Neural progenitor cell (in vitro differentiated cells): ENCODE data around the gene SBSN. TPM values are rescaled to one million over a fixed set of nuclear protein-coding genes. Genes with fewer than 3 reads are reported as not detected.

Experiments used
- DNase-seq: peaks from one replicate; pipeline ENCODE4 v3.0.0-alpha.2; 2016; ENCODE audit warnings: low spot score
- H2AFZ ChIP-seq: fragments of 200-600 bp; sonication (generic); replicated peaks from 2 replicates; pipeline ENCODE4 v1.6.1; 2016; ENCODE audit warnings: antibody characterized with exemption
- H3F3A ChIP-seq: fragments of 200-600 bp; sonication (generic); 2 replicates; pipeline ENCODE4 v1.6.1; 2016; ENCODE audit warnings: antibody characterized with exemption, low read depth
- H3K27ac ChIP-seq: fragments of 200-600 bp; sonication (generic); 2 replicates; pipeline ENCODE4 v1.5.1; 2016; ENCODE audit warnings: mild to moderate bottlenecking
- H3K27me3 ChIP-seq: fragments of 200-600 bp; sonication (generic); 2 replicates; pipeline ENCODE4 v1.6.1; 2016; ENCODE audit warnings: mild to moderate bottlenecking, moderate library complexity
- H3K36me3 ChIP-seq: fragments of 200-600 bp; sonication (generic); 2 replicates; pipeline ENCODE4 v1.5.1; 2016
- H3K4me1 ChIP-seq: fragments of 200-600 bp; sonication (generic); 2 replicates; pipeline ENCODE4 v1.6.1; 2016; ENCODE audit warnings: mixed run types
- H3K4me2 ChIP-seq: fragments of 200-600 bp; sonication (generic); 2 replicates; pipeline ENCODE4 v1.6.1; 2016
- H3K4me3 ChIP-seq: fragments of 200-600 bp; sonication (generic); 2 replicates; pipeline ENCODE4 v1.5.1; 2016
- H3K79me2 ChIP-seq: fragments of 200-600 bp; sonication (generic); 2 replicates; pipeline ENCODE4 v1.6.1; 2016; ENCODE audit warnings: low read depth
- H3K9ac ChIP-seq: fragments of 200-600 bp; sonication (generic); 2 replicates; pipeline ENCODE4 v1.6.1; 2016
- H3K9me3 ChIP-seq: fragments of 200-600 bp; sonication (generic); 2 replicates; pipeline ENCODE4 v1.5.1; 2016; ENCODE audit warnings: low read depth
- H4K20me1 ChIP-seq: fragments of 200-600 bp; sonication (generic); 2 replicates; pipeline ENCODE4 v1.6.1; 2016; ENCODE audit warnings: low read depth
- H3K27ac Mint-ChIP-seq: 3 replicates; pipeline ENCODE4 v1.8.0; 2021; ENCODE audit warnings: mixed read lengths
- H3K27me3 Mint-ChIP-seq: 2 replicates; pipeline ENCODE4 v1.8.0; 2022; ENCODE audit warnings: low read depth, mild to moderate bottlenecking, inconsistent platforms, moderate library complexity, mixed read lengths; ENCODE audit not compliant: insufficient read depth
- H3K36me3 Mint-ChIP-seq: 3 replicates; pipeline ENCODE4 v1.8.0; 2021; ENCODE audit warnings: mixed read lengths
- H3K4me1 Mint-ChIP-seq: 3 replicates; pipeline ENCODE4 v1.8.0; 2021; ENCODE audit warnings: mixed read lengths
- H3K4me3 Mint-ChIP-seq: 3 replicates; pipeline ENCODE4 v1.8.0; 2021; ENCODE audit warnings: mild to moderate bottlenecking, moderate library complexity, mixed read lengths
- H3K9me3 Mint-ChIP-seq: 3 replicates; pipeline ENCODE4 v1.8.0; 2020; ENCODE audit warnings: mixed read lengths
- EZH2 ChIP-seq: fragments of 200-600 bp; sonication (generic); IDR thresholded peaks from 2 replicates; pipeline ENCODE4 v1.6.1; 2017; ENCODE audit warnings: antibody characterized with exemption, mild to moderate bottlenecking, moderate library complexity
- EZH2phosphoT487 ChIP-seq: fragments of 200-600 bp; sonication (generic); IDR thresholded peaks from 2 replicates; pipeline ENCODE4 v1.6.1; 2017; ENCODE audit warnings: antibody characterized with exemption
- total RNA-seq: library from RNA; depleted of rRNA; stranded (reverse); fragments of >200 nt; gene quantifications from 2 replicates; pipeline ENCODE4 v1.2.3, GENCODE V29; 2015; ENCODE audit warnings: low replicate concordance
- TF ChIP-seq, protein P1 (sequence below): fragments of 200-600 bp; sonication (generic); IDR thresholded peaks from 2 replicates; pipeline ENCODE4 v1.5.1; 2017; ENCODE audit warnings: antibody characterized with exemption, mild to moderate bottlenecking

Gene SBSN
- total RNA-seq, 1 donor from 2014 or later = not detected

DNA sequence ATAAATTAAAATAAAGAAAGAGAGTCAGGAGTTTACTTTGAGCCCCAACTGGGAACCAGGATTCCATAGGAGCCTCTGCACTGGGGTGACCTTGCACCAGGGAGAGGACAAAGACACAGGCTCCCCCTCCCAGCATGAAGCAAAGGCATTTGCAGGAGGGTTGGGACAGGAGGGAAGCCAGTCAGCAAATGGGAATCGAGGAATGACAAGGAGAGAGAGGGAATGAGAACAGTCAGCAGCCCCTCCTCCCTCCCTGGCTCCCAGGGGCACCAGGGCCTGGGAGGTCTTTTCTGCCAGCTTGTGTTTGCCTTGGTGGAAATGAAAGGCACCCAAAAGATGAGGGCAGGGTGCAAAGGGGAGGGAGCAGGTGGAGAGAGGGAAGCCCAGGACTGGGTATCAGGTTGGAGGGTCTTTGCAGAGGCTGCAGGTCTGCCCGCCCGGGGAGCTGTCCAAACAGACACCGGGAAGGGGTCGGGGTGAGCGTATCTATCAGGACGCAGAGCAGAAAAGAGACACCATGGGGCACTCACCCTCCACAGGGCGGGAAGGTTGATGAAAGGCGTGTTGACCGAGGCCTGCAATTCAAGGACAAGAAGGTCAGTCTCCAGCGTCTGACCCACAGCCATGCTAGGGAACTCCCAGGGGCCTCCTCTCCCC, 3.8 kb downstream of the SBSN start:
- peaks cover 9% of the 10 kb centered on the region for H3F3A ChIP-seq
- peak overlapping the region; percentile 68 for H2AFZ ChIP-seq
- H3K4me3 ChIP-seq = no peak overlapping the region
- no peaks in the 10 kb centered on the region for H3K9me3 ChIP-seq
- H3K27ac ChIP-seq = no peak overlapping the region
- no peaks in the 10 kb centered on the region for H4K20me1 ChIP-seq
- no peaks in the 10 kb centered on the region for H3K79me2 ChIP-seq
- no peak overlapping the region for H3K9ac ChIP-seq
- Mint-ChIP-seq H3K4me3 (no peak overlapping the region), H3K36me3 (no peaks in the 10 kb centered on the region), H3K9me3 (no peaks in the 10 kb centered on the region), H3K4me1 (peaks cover 20% of the 10 kb centered on the region), H3K27me3 (peaks cover 6% of the 10 kb centered on the region), H3K27ac (no peak overlapping the region)
- no peaks in the 10 kb centered on the region for H3K36me3 ChIP-seq
- peaks cover 15% of the 10 kb centered on the region for H3K4me1 ChIP-seq
- peak overlapping the region; percentile 58 for H3K4me2 ChIP-seq
- H3K27me3 ChIP-seq = no peaks in the 10 kb centered on the region
- TF ChIP-seq EZH2 (no peak), EZH2phosphoT487 (no peak)
- TF ChIP-seq, protein P1, sequence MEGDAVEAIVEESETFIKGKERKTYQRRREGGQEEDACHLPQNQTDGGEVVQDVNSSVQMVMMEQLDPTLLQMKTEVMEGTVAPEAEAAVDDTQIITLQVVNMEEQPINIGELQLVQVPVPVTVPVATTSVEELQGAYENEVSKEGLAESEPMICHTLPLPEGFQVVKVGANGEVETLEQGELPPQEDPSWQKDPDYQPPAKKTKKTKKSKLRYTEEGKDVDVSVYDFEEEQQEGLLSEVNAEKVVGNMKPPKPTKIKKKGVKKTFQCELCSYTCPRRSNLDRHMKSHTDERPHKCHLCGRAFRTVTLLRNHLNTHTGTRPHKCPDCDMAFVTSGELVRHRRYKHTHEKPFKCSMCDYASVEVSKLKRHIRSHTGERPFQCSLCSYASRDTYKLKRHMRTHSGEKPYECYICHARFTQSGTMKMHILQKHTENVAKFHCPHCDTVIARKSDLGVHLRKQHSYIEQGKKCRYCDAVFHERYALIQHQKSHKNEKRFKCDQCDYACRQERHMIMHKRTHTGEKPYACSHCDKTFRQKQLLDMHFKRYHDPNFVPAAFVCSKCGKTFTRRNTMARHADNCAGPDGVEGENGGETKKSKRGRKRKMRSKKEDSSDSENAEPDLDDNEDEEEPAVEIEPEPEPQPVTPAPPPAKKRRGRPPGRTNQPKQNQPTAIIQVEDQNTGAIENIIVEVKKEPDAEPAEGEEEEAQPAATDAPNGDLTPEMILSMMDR = no peak
- DNase-seq = peak; percentile 56

- TF ChIP-seq EZH2 = no peak
- TF ChIP-seq EZH2phosphoT487 = no peak
- TF ChIP-seq, protein P1 = no peak
- DNase-seq = no peak
- no peak overlapping the region for H2AFZ ChIP-seq
- Mint-ChIP-seq H3K9me3 (no peaks in the 10 kb centered on the region), H3K4me1 (peaks cover 20% of the 10 kb centered on the region), H3K27me3 (peaks cover 6% of the 10 kb centered on the region), H3K4me3 (no peak overlapping the region), H3K27ac (no peak overlapping the region), H3K36me3 (no peaks in the 10 kb centered on the region)
- H3K27me3 ChIP-seq = no peaks in the 10 kb centered on the region
- H3K9ac ChIP-seq = no peak overlapping the region
- H4K20me1 ChIP-seq = no peaks in the 10 kb centered on the region
- no peak overlapping the region for H3K27ac ChIP-seq
- H3K79me2 ChIP-seq = no peaks in the 10 kb centered on the region
- H3K4me2 ChIP-seq = no peak overlapping the region
- H3F3A ChIP-seq = peaks cover 9% of the 10 kb centered on the region
- peaks cover 15% of the 10 kb centered on the region for H3K4me1 ChIP-seq
- H3K9me3 ChIP-seq = no peaks in the 10 kb centered on the region
- no peaks in the 10 kb centered on the region for H3K36me3 ChIP-seq
- no peak overlapping the region for H3K4me3 ChIP-seq
Measured at GRCh38 chr19:35522745-35523327, 5.3 kb downstream of the SBSN start.

DNA sequence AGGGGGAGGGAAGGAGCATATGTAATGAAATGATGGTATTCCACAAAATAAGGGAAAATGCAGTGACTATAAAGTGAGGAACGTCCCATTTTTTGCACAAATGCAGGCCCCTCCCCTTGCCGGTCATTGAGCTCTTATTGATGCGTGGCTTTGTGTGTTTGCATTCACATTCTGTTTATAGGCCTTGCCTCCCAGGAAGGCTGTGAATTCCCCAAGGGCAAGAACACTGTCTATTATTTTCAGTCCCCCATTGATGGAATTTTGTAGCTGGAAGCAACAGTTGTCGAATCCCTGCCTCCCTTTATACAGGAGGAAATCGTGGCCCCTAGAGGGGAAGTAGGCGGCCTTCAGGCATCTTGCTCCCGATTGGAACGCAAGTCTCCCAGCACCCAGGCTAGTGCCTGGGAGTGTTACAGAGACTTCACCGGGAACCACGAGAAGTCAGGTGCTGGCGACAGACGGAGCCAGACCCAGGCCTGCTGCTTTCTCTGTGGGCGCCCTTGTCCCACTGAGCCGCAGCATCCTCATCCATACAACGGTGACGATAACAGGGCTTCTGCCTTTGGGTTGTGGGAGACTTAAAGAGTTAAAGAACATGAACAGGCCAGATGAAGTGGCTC, 6.9 kb downstream of the SBSN start:
- Histone ChIP-seq H3K4me1 (peaks cover 15% of the 10 kb centered on the region), H2AFZ (no peak overlapping the region), H3K27ac (no peak overlapping the region), H3K9me3 (no peaks in the 10 kb centered on the region), H3K36me3 (no peaks in the 10 kb centered on the region), H3F3A (peaks cover 9% of the 10 kb centered on the region), H3K4me3 (no peak overlapping the region), H3K27me3 (no peaks in the 10 kb centered on the region), H3K9ac (no peak overlapping the region), H3K4me2 (no peak overlapping the region), H3K79me2 (no peaks in the 10 kb centered on the region), H4K20me1 (no peaks in the 10 kb centered on the region)
- DNase-seq = no peak
- no peaks in the 10 kb centered on the region for H3K9me3 Mint-ChIP-seq
- peak overlapping the region; percentile 50 for H3K27ac Mint-ChIP-seq
- peaks cover 20% of the 10 kb centered on the region for H3K4me1 Mint-ChIP-seq
- peaks cover 11% of the 10 kb centered on the region for H3K27me3 Mint-ChIP-seq
- H3K36me3 Mint-ChIP-seq = no peaks in the 10 kb centered on the region
- TF ChIP-seq EZH2 = no peak
- TF ChIP-seq, protein P1 = no peak
- no peak for TF ChIP-seq EZH2phosphoT487
- H3K4me3 Mint-ChIP-seq = no peak overlapping the region
